Natural killer cell treated with Interleukin-12 subunit alpha and Interleukin-12 subunit beta and Interleukin-15 and Interleukin-18, amount 100 ng/mL, for 72 hours (primary cell): ENCODE measurements around the gene UMOD. TPM values are rescaled to one million over a fixed set of nuclear protein-coding genes. Genes with fewer than 3 reads are reported as not detected.

ENCODE experiments used
- ATAC-seq, 2 donors: fragments of 150-1000 bp; cut with Tn5 transposase in 1 of 2; sonication (Bioruptor Pico), chemical (Tn5 transposase) in 1 of 2; 2 replicates each; pipeline ENCODE4 v1.10.0; 2021
- DNase-seq: peaks from one replicate; pipeline ENCODE4 v3.0.0; 2022; ENCODE audit warnings: low spot score
- H3K27ac Mint-ChIP-seq, 2 donors: 1 replicate in 1 of 2; 2 replicates in 1 of 2; pipeline ENCODE4 v1.8.0; 2022; ENCODE audit warnings: mixed read lengths in 2 of 2, mild to moderate bottlenecking in 1 of 2, moderate library complexity in 1 of 2
- H3K27me3 Mint-ChIP-seq, 2 donors: 1 replicate in 1 of 2; 2 replicates in 1 of 2; pipeline ENCODE4 v1.8.0; 2022; ENCODE audit warnings: mixed read lengths in 2 of 2
- H3K36me3 Mint-ChIP-seq: one replicate; pipeline ENCODE4 v1.8.0; 2022; ENCODE audit warnings: mixed read lengths
- H3K4me1 Mint-ChIP-seq, 2 donors: 1 replicate in 1 of 2; 2 replicates in 1 of 2; pipeline ENCODE4 v1.8.0; 2022; ENCODE audit warnings: low read depth in 2 of 2, mixed read lengths in 2 of 2, mild to moderate bottlenecking in 1 of 2
- H3K4me3 Mint-ChIP-seq: one replicate; pipeline ENCODE4 v1.8.0; 2022; ENCODE audit warnings: mixed read lengths
- H3K9me3 Mint-ChIP-seq: 2 replicates; pipeline ENCODE4 v1.8.0; 2022; ENCODE audit warnings: mixed read lengths
- total RNA-seq, 2 donors: library from RNA; stranded (reverse); gene quantifications; one replicate each; pipeline ENCODE4 v1.2.3, GENCODE V29; 2022

The UMOD gene
- total RNA-seq, 2 donors from 2014 or later = not detected

- Mint-ChIP-seq H3K27ac (no peak overlapping the region), H3K9me3 (no peaks in the 10 kb centered on the region), H3K4me3 (no peak overlapping the region), H3K27me3 (peaks cover 3 to 14% of the 10 kb centered on the region in 2 donors), H3K36me3 (no peaks in the 10 kb centered on the region), H3K4me1 (no peaks in the 10 kb centered on the region)
- peak in 1 of 2 donors; percentile 28 for ATAC-seq
- DNase-seq = no peak
Observed at GRCh38 chr16:20348365-20349185, 3.9 kb downstream of the UMOD start.

- no peak for DNase-seq
- Mint-ChIP-seq H3K4me3 (no peak overlapping the region), H3K27ac (no peak overlapping the region), H3K4me1 (no peaks in the 10 kb centered on the region), H3K36me3 (no peaks in the 10 kb centered on the region), H3K9me3 (no peaks in the 10 kb centered on the region), H3K27me3 (peaks cover 1 to 11% of the 10 kb centered on the region in 2 donors)
- ATAC-seq = no peak
Observed at GRCh38 chr16:20347666-20348364, 4.7 kb downstream of the UMOD start.

GRCh38 chr16:20344611-20345010 is 7.9 kb downstream of the UMOD start:
- Mint-ChIP-seq H3K4me3 (no peak overlapping the region), H3K27ac (no peak overlapping the region), H3K4me1 (no peaks in the 10 kb centered on the region), H3K27me3 (peaks cover 3 to 7% of the 10 kb centered on the region in 2 donors), H3K9me3 (no peaks in the 10 kb centered on the region), H3K36me3 (no peaks in the 10 kb centered on the region)
- DNase-seq (no peak), ATAC-seq (no peak)

GRCh38 chr16:20339744-20340143 is 12.8 kb downstream of the UMOD start:
- no peak overlapping the region for H3K27ac Mint-ChIP-seq
- DNase-seq = no peak
- no peak overlapping the region for H3K4me3 Mint-ChIP-seq
- ATAC-seq = no peak
- no peaks in the 10 kb centered on the region for H3K4me1 Mint-ChIP-seq
- H3K9me3 Mint-ChIP-seq = no peaks in the 10 kb centered on the region
- peaks cover 0 to 5% of the 10 kb centered on the region in 2 donors for H3K27me3 Mint-ChIP-seq
- no peaks in the 10 kb centered on the region for H3K36me3 Mint-ChIP-seq

- H3K27ac Mint-ChIP-seq = no peak overlapping the region
- no peak overlapping the region for H3K4me3 Mint-ChIP-seq
- no peaks in the 10 kb centered on the region for H3K4me1 Mint-ChIP-seq
- H3K27me3 Mint-ChIP-seq = peaks cover 0 to 5% of the 10 kb centered on the region in 2 donors
- no peak for ATAC-seq
- H3K36me3 Mint-ChIP-seq = no peaks in the 10 kb centered on the region
- no peaks in the 10 kb centered on the region for H3K9me3 Mint-ChIP-seq
- no peak for DNase-seq
Observed at GRCh38 chr16:20336955-20337354, 15.6 kb downstream of the UMOD start.

- no peak overlapping the region for H3K27ac Mint-ChIP-seq
- peaks cover 2 to 8% of the 10 kb centered on the region in 2 donors for H3K27me3 Mint-ChIP-seq
- H3K4me3 Mint-ChIP-seq = no peak overlapping the region
- no peak for DNase-seq
- no peaks in the 10 kb centered on the region for H3K36me3 Mint-ChIP-seq
- no peaks in the 10 kb centered on the region for H3K9me3 Mint-ChIP-seq
- ATAC-seq = no peak
- H3K4me1 Mint-ChIP-seq = no peaks in the 10 kb centered on the region
Observed at GRCh38 chr16:20334396-20334795, 18.1 kb downstream of the UMOD start.

GRCh38 chr16:20333120-20333519 is 19.4 kb downstream of the UMOD start:
- no peaks in the 10 kb centered on the region for H3K9me3 Mint-ChIP-seq
- H3K36me3 Mint-ChIP-seq = no peaks in the 10 kb centered on the region
- DNase-seq (no peak), ATAC-seq (no peak)
- H3K4me1 Mint-ChIP-seq = no peaks in the 10 kb centered on the region
- no peak overlapping the region for H3K4me3 Mint-ChIP-seq
- peaks cover 2 to 9% of the 10 kb centered on the region in 2 donors for H3K27me3 Mint-ChIP-seq
- H3K27ac Mint-ChIP-seq = no peak overlapping the region

- peaks cover 2 to 9% of the 10 kb centered on the region in 2 donors for H3K27me3 Mint-ChIP-seq
- no peak overlapping the region for H3K27ac Mint-ChIP-seq
- no peaks in the 10 kb centered on the region for H3K9me3 Mint-ChIP-seq
- no peak overlapping the region for H3K4me3 Mint-ChIP-seq
- H3K36me3 Mint-ChIP-seq = no peaks in the 10 kb centered on the region
- no peaks in the 10 kb centered on the region for H3K4me1 Mint-ChIP-seq
- no peak for ATAC-seq
- DNase-seq = no peak
Observed at GRCh38 chr16:20332411-20332810, 20.1 kb downstream of the UMOD start.

GRCh38 chr16:20331635-20332034 is 20.9 kb downstream of the UMOD start:
- peaks cover 2 to 9% of the 10 kb centered on the region in 2 donors for H3K27me3 Mint-ChIP-seq
- no peak overlapping the region for H3K27ac Mint-ChIP-seq
- H3K9me3 Mint-ChIP-seq = no peaks in the 10 kb centered on the region
- H3K4me1 Mint-ChIP-seq = no peaks in the 10 kb centered on the region
- no peak for DNase-seq
- no peak overlapping the region for H3K4me3 Mint-ChIP-seq
- ATAC-seq = no peak
- no peaks in the 10 kb centered on the region for H3K36me3 Mint-ChIP-seq

GRCh38 chr16:20329392-20330138 is 22.9 kb downstream of the UMOD start:
- no peaks in the 10 kb centered on the region for H3K4me1 Mint-ChIP-seq
- DNase-seq = no peak
- no peak overlapping the region for H3K27ac Mint-ChIP-seq
- peaks cover 0 to 9% of the 10 kb centered on the region in 2 donors for H3K27me3 Mint-ChIP-seq
- no peak for ATAC-seq
- no peaks in the 10 kb centered on the region for H3K9me3 Mint-ChIP-seq
- no peaks in the 10 kb centered on the region for H3K36me3 Mint-ChIP-seq
- H3K4me3 Mint-ChIP-seq = no peak overlapping the region

GRCh38 chr16:20327444-20328041 is 25.0 kb downstream of the UMOD start, which contains the start of gene GP2:
Gene GP2, minus strand, starts transcription at chr16:20327513. Its CDS starts 1,082 bp downstream, at chr16:20326431.
- Mint-ChIP-seq H3K4me3 (no peak within 1 kb of the TSS), H3K27ac (no peak within 1 kb of the TSS), H3K4me1 (no peaks in the 10 kb centered on the region), H3K36me3 (no peaks in the 10 kb centered on the region), H3K9me3 (no peaks in the 10 kb centered on the region), H3K27me3 (peaks cover 0 to 9% of the 10 kb centered on the region in 2 donors)
- ATAC-seq (no peak), DNase-seq (no peak)

- H3K27ac Mint-ChIP-seq = no peak overlapping the region
- H3K9me3 Mint-ChIP-seq = no peaks in the 10 kb centered on the region
- no peak for ATAC-seq
- DNase-seq = no peak
- H3K36me3 Mint-ChIP-seq = no peaks in the 10 kb centered on the region
- no peaks in the 10 kb centered on the region for H3K4me1 Mint-ChIP-seq
- peaks cover 0 to 9% of the 10 kb centered on the region in 2 donors for H3K27me3 Mint-ChIP-seq
- no peak overlapping the region for H3K4me3 Mint-ChIP-seq
Observed at GRCh38 chr16:20326321-20326720, 26.2 kb downstream of the UMOD start.

GRCh38 chr16:20325005-20325404 is 27.5 kb downstream of the UMOD start:
- Mint-ChIP-seq H3K4me3 (no peak overlapping the region), H3K4me1 (no peaks in the 10 kb centered on the region)
- no peak for ATAC-seq

More at GRCh38 chr16:20325005-20325404, 27.5 kb downstream of the UMOD start:
- Mint-ChIP-seq H3K9me3 (no peaks in the 10 kb centered on the region), H3K36me3 (no peaks in the 10 kb centered on the region), H3K27me3 (peaks cover 0 to 8% of the 10 kb centered on the region in 2 donors), H3K27ac (no peak overlapping the region)
- no peak for DNase-seq
